Left lung (tissue), 10 donors: ENCODE results near the gene DUSP28. TPM values are rescaled to one million over a fixed set of nuclear protein-coding genes. Genes with fewer than 3 reads are reported as not detected.

ENCODE experiments used
- ATAC-seq: fragments of 200-7000 bp; cut with Tn5 transposase; one replicate; pipeline ENCODE4 v1.9.1; 2020; ENCODE audit warnings: moderate library complexity
- DNase-seq, 4 donors: peaks; one replicate each; pipeline ENCODE4 v3.0.0-alpha.2; 2013 to 2020
- H3K27ac ChIP-seq, 2 donors: fragments of 200-600 bp; sonication (generic) in 1 of 2; one replicate each; pipeline versions ENCODE4 v1.5.0 to v1.8.0; 2020 to 2021
- H3K27me3 ChIP-seq, 2 donors: fragments of 200-600 bp; sonication (generic) in 1 of 2; one replicate each; pipeline versions ENCODE4 v1.5.0 to v1.8.0; 2020 to 2021
- H3K36me3 ChIP-seq, 2 donors: fragments of 200-600 bp; sonication (generic) in 1 of 2; one replicate each; pipeline versions ENCODE4 v1.5.0 to v1.8.0; 2020 to 2021
- H3K4me1 ChIP-seq, 2 donors: fragments of 200-600 bp; one replicate each; pipeline ENCODE4 v1.8.0; 2021
- H3K4me3 ChIP-seq, 2 donors: fragments of 200-600 bp; sonication (generic) in 1 of 2; one replicate each; pipeline versions ENCODE4 v1.5.0 to v1.8.0; 2020 to 2021; ENCODE audit warnings: mild to moderate bottlenecking in 1 of 2
- H3K9me3 ChIP-seq, 2 donors: fragments of 200-600 bp; sonication (generic) in 1 of 2; one replicate each; pipeline versions ENCODE4 v1.5.0 to v1.8.0; 2020 to 2021
- intact Hi-C, 2 donors: fragments of 100-400 bp; cut with DNase I; formaldehyde crosslinking; loops; one replicate each; pipeline versions ENCODE4 v1.11.2 to v1.14.2; 2022
- polyA plus RNA-seq, 6 donors: library from polyadenylated mRNA; unstranded; fragments of 120-200 nt; gene quantifications; one replicate each; pipeline ENCODE4 v1.2.1, GENCODE V29; 2013; ENCODE audit not compliant: insufficient read length in 6 of 6
- total RNA-seq, 2 donors: library from RNA; stranded (reverse); fragmentation: NEBNext Ultra II Directional; extraction: Animal tissue kit (Norgen Biotek cat#: 25700); gene quantifications; one replicate each; pipeline ENCODE4 v1.2.1, GENCODE V29; 2021
- TF ChIP-seq, protein P1 (sequence below), 2 donors: fragments of 200-600 bp; sonication (generic) in 1 of 2; IDR thresholded peaks; one replicate each; pipeline versions ENCODE4 v1.5.0 to v1.8.0; 2021; ENCODE audit warnings: antibody characterized with exemption in 2 of 2
- donor health status: DM: no; HTN: yes; CAD: no.
- donor health status: DM: no; HTN: no; CAD: no.

The DUSP28 gene
- total and polyA plus RNA-seq, 8 donors = 2.4 to 7.6 (median 5.5) TPM

DNA sequence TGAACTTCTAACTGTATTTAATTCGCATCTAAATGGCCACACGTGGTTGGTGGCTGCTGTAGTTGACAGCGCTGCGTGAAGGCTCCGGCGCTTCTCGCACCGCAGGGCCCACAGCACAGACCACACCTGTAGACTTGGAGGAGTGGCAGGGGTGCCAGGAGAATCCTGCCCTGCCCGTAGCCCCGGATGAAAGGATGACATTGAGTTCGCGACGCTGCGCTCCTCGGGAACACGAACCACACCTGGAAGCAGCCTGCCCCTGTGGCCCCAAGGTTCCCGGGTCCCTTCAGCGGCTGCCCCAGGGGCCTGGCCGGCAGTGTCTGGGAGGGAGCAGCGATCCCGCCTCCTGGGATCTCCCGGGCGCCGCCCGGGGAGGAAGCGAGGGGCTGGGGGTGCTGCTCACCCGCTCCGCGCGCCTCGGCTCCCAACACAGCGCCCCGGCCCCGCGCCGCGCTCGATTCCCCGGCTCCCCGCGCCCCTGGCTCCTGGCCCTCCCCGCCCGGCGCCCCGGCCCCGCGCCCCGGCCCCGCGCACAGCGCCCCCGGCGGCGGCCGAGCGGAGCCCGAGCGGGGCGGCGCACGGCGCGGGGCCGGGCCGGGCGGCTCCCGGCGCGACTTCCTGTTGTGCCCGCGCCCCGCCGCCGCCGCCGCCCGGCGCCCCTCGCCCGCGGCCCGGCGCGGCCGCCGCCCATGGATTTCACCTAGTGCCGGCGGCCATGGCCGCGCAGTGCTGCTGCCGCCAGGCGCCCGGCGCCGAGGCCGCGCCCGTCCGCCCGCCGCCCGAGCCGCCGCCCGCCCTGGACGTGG lies 7.9 kb downstream of the DUSP28 start, which contains the start of gene RNPEPL1:
RNPEPL1 (plus strand) TSS at position 613 of the 806 bp plus-strand sequence; CDS start at position 716, 103 bp downstream.
- Histone ChIP-seq H3K4me1 (peaks cover 36 to 79% of the 10 kb centered on the region in 2 donors), H3K27ac (peak within 1 kb of the TSS; percentile 96 to 99), H3K27me3 (no peaks in the 10 kb centered on the region), H3K4me3 (peak within 1 kb of the TSS; percentile 67 to 87), H3K9me3 (no peaks in the 10 kb centered on the region), H3K36me3 (peaks cover 0 to 15% of the 10 kb centered on the region in 2 donors)
- peak; percentile 5 for ATAC-seq
- TF ChIP-seq, protein P1, sequence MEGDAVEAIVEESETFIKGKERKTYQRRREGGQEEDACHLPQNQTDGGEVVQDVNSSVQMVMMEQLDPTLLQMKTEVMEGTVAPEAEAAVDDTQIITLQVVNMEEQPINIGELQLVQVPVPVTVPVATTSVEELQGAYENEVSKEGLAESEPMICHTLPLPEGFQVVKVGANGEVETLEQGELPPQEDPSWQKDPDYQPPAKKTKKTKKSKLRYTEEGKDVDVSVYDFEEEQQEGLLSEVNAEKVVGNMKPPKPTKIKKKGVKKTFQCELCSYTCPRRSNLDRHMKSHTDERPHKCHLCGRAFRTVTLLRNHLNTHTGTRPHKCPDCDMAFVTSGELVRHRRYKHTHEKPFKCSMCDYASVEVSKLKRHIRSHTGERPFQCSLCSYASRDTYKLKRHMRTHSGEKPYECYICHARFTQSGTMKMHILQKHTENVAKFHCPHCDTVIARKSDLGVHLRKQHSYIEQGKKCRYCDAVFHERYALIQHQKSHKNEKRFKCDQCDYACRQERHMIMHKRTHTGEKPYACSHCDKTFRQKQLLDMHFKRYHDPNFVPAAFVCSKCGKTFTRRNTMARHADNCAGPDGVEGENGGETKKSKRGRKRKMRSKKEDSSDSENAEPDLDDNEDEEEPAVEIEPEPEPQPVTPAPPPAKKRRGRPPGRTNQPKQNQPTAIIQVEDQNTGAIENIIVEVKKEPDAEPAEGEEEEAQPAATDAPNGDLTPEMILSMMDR (IDR thresholded peaks at IDR 0.05) = no peak
- intact Hi-C loops = no loop called here
- DNase-seq = peak in 2 of 4 donors; percentile 47 to 93

- intact Hi-C loops = no loop called here
- H3K27me3 ChIP-seq = no peaks in the 10 kb centered on the region
- peak; percentile 56 to 91 (median 70) for DNase-seq
- H3K4me1 ChIP-seq = peaks cover 36 to 72% of the 10 kb centered on the region in 2 donors
- H3K36me3 ChIP-seq = peaks cover 0 to 23% of the 10 kb centered on the region in 2 donors
- peak overlapping the region; percentile 49 to 87 for H3K4me3 ChIP-seq
- TF ChIP-seq, protein P1 (IDR thresholded peaks at IDR 0.05) = no peak
- H3K9me3 ChIP-seq = no peaks in the 10 kb centered on the region
- H3K27ac ChIP-seq = peak overlapping the region; percentile 48 to 89
- peak; percentile 1 for ATAC-seq
These were observed 8.7 kb downstream of the DUSP28 start for GRCh38 chr2:240568678-240569522.

DNA sequence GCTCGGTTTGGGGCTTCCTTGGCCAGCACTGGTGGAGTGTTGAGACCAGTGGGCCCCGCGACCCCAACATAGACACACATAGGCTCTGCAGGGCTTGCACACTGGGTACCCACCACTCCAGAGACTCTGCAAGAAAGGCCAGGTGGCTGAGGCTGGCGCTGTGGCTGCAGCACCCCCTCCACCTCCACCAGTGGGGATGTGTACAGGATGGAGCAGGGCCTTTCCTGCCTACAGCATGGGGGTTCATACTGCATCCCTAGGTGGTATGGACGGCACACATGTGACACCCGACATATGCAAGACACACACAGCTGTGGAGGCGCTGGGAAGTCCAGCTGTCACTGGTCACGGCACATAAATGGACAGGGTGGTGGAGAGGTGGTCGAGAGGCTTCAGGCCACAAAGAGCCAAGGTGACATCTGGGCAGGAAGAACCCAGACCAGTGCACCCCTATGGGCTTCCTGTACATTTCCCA lies 9.4 kb downstream of the DUSP28 start:
- peak overlapping the region in 1 of 2 donors; percentile 89 for H3K27ac ChIP-seq
- H3K4me3 ChIP-seq = peak overlapping the region; percentile 49 to 87
- no peaks in the 10 kb centered on the region for H3K9me3 ChIP-seq
- no peak for DNase-seq
- H3K36me3 ChIP-seq = peaks cover 0 to 30% of the 10 kb centered on the region in 2 donors
- H3K27me3 ChIP-seq = no peaks in the 10 kb centered on the region
- TF ChIP-seq, protein P1 (IDR thresholded peaks at IDR 0.05) = no peak
- intact Hi-C loops = no loop called here
- no peak for ATAC-seq
- H3K4me1 ChIP-seq = peaks cover 36 to 65% of the 10 kb centered on the region in 2 donors

- H3K27me3 ChIP-seq = no peaks in the 10 kb centered on the region
- peak in 1 of 4 donors; percentile 34 for DNase-seq
- H3K4me1 ChIP-seq = peaks cover 36 to 60% of the 10 kb centered on the region in 2 donors
- H3K9me3 ChIP-seq = no peaks in the 10 kb centered on the region
- no peak for ATAC-seq
- intact Hi-C loops = no loop called here
- peak overlapping the region in 1 of 2 donors; percentile 87 for H3K4me3 ChIP-seq
- H3K27ac ChIP-seq = no peak overlapping the region
- peaks cover 0 to 35% of the 10 kb centered on the region in 2 donors for H3K36me3 ChIP-seq
- TF ChIP-seq, protein P1 (IDR thresholded peaks at IDR 0.05) = no peak
These were observed 9.9 kb downstream of the DUSP28 start for GRCh38 chr2:240569998-240570530.
